NCI-H1930 (cell line): ENCODE data around the gene PTPRH.
"Not testable (repeated sequence)": the region's sequence is repeated elsewhere in the genome, so short reads cannot be mapped to it uniquely, and the experiment has no call there.

Source experiments
- DNase-seq, 2 experiments: peaks; one replicate each; lab custom pipeline; 2025; lab: John Stamatoyannopoulos, UW

Gene PTPRH

DNA sequence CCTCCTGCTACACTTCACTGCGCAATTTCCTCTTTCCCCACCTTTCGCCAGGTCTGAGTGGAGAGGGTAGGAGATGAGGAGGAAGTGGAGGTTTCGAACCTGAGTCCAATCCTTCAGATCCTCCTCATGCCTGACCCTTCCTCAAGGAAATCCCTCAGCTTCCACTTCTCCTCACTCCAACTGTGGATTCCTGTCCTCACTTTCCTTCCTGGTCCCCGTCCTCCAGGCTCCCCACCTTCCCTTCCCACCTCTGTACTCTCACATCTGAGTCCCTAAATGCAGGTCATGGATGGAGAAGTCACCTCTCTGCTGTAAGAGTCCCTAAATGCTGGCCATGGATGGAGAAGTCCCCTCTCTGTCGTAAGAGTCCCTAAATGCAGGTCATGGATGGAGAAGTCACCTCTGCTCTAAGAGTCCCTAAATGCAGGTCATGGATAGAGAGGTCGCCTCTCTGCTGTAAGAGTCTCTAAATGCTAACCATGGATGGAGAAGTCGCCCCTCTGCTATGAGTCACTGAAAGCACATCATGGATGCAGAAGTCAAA lies 16.2 kb upstream of the PTPRH start:
- no peak for DNase-seq

DNA sequence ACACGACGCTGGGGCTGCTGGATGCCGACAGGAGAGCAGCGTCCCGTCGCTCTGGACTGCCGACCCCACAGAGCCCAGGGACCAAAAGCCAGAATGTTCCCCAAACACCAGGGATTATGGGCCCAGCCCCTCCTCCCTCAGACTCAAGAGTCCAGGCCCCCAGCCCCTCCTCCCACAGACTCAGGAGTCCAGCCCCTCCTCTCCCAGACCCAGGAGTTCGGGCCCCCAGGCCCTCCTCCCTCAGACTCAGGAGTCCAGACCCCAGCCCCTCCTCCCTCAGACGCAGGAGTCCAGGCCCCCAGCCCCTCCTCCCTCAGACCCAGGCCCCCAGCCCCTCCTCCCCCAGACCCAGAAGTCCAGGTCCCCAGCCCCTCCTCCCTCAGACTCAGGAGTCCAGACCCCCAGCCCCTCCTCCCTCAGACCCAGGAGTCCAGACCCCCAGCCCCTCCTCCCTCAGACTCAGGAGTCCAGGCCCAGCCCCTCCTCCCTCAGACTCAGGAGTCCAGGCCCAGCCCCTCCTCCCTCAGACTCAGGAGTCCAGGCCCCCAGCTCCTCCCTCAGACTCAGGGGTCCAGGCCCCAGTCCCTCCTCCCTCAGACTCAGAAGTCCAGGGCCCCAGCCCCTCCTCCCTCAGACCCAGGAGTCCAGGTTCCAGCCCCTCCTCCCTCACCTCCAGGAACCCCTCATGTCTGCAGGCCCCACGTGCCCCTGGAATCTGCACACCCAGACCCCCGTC lies 15.5 kb upstream of the PTPRH start:
- not testable (repeated sequence) for DNase-seq

DNA sequence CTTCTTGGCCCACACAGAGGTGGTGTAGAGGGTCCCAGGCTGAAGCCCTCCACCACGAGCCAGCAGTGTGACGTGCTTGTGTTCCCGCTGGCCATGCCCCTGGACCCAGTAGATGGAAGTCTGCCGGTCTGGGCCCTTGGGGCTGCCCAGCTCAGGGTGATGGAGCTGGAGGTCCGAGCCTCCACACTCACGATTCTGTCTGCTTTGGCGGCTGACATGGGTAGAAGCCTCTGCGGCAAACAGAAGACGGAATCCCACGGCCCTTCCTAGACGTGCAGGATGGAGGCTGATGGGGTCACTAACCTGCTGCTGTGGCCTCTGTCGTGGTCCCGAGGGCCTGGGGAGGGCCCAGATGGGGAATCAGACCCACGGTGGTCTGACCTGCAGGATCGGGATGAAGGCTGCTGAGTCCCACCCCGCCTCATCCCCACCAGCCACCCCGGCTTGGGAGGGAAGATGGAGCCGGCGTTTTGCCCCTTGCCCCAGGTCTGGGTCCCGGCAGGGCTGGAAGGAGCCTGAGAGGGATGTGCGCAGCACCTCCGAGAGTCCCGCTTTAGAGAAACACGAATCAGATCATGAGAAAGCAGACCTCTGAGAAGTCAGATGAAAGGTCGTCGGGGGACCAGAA lies 14.9 kb upstream of the PTPRH start:
- no peak for DNase-seq

DNA sequence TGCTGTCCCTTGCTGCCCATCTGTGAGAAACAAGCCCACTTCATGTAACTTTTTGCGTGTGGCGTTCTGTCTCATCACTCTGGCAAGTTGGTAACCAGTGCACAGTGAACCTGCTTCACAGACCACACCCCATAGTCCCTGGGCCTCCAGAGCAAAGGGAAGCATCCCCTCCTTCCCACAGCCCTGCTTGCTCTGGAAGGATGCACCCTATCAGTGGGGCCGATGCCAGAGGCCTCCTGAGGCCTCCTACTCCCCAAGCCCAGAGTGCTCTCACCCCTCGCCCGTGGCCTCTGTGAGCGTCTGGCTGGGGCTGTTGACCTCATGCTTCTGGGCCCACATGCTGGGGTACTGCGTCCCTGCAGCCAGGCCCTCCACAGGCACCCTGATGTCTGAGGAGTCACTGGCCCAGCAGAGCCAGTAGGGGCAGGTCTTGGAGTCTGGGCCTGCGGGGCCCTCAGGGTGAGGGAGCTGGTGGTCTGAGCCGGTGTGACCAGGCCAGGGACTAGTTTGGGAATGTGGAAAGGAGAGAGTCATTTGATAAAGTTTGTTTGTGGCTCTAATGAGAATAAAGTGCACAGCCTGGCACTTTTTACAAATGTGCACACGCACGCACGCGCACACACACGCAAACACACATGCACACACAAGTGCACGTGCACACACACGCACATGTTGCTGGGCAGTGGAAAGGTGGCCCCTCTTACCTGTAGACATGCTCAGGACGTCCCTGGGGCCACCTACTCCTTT lies 14.2 kb upstream of the PTPRH start:
- DNase-seq, result no peak

GRCh38 chr19:55220525-55220924 lies 11.2 kb upstream of the PTPRH start:
- no peak for DNase-seq

- peak; percentile 94 to 96 for DNase-seq
These were observed 7.3 kb upstream of the PTPRH start for GRCh38 chr19:55216461-55217198.

GRCh38 chr19:55213547-55213946 lies 4.2 kb upstream of the PTPRH start:
- DNase-seq, result no peak

DNA sequence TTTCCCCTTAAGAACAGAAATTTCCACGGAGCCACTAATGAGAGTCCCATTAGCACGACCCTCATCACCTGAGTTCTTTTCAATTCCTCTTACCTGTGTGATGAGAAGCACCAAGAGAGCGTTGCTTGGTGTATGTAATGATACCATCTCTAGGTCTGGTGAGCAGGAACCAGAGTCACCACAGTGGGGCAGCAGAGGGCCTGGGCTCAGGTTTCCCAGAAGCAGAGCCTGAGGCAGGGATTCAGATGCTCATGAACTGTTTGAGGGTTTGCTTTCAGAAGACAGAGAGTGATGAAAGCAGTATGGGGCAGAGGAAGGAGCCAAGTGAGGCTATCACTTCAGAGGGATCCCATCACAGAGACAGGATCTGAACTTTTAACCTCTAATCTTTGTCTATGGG lies 3.1 kb upstream of the PTPRH start:
- no peak for DNase-seq

GRCh38 chr19:55209693-55210472 lies 582 bp upstream of the PTPRH start:
- DNase-seq, result no peak

GRCh38 chr19:55206664-55207500 lies 2.4 kb downstream of the PTPRH start:
- peak in 1 of 2 experiments; percentile 48 for DNase-seq

GRCh38 chr19:55202199-55202598 lies 7.1 kb downstream of the PTPRH start:
- DNase-seq, result not testable (repeated sequence)

DNA sequence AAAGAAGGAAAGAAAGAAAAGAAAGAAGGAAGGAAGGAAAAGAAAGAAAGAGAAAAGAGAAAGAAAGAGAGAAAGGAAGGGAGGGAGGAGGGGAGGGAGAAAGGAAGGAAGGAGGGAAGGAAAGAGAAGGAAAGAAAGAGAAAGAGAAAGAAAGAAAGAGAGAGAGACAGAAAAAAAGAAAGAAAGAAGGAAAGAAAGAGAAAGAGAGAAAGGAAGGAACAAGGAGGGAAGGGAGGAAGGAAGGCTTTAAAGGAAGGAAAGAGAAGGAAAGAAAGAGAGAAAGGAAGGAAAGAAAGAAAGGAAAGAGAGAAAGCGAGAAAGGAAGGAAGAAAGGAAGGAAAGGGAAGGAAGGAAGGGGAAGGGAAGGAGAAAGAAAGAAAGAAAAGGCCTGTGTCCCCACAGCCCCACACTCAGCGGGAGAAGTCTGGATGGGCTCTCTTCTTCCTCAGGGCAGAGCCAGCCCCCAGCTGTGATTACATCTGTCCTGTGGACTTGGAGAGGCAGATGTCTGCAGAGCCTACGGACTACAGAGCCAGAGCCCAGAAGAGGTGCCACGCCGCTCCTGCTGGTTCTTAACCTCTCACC lies 9.6 kb downstream of the PTPRH start:
- DNase-seq, result no peak

GRCh38 chr19:55198651-55199050 lies 10.7 kb downstream of the PTPRH start:
- DNase-seq, result no peak

DNA sequence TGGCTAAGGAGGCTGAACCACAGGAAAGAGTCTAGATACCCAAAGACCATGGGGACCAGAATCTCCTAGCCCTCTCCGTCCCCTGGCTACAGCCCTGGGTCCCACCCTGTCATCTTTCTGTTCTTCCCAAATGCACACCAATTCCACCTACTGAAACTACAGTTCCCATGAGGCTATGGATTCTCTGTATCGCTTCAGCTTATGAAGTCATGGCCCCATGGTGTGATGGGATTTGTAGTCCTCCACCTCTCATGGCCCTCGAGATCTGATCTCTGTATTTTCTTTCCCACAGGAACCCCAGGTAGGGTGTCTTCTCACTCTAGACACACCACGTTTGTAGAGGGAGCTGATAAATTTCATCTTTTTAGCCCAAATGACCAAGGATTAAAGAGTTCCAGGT lies 11.8 kb downstream of the PTPRH start:
- DNase-seq, result peak in 1 of 2 experiments; percentile 64

DNA sequence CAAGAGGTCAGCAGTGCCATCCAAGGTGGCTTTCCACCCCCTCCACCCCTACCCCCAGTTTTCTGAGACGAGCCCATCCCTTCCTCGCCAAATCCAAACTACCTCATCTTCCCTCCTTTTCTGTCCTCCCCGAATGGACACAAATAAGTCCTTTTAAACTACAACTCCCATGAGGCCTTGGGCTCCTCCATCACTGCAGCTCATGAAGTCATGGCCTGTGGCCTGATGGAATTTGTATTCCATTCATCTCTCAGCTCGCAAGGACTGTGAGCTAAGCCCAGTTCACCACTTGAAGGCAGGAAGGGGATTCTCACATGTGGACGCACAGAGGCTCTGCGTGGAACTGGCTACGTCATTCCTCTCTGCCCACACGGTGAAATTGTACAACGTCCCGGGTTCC lies 12.5 kb downstream of the PTPRH start:
- peak; percentile 37 to 55 for DNase-seq

- DNase-seq, result no peak
These were observed 15.8 kb downstream of the PTPRH start for GRCh38 chr19:55193481-55193880.

DNA sequence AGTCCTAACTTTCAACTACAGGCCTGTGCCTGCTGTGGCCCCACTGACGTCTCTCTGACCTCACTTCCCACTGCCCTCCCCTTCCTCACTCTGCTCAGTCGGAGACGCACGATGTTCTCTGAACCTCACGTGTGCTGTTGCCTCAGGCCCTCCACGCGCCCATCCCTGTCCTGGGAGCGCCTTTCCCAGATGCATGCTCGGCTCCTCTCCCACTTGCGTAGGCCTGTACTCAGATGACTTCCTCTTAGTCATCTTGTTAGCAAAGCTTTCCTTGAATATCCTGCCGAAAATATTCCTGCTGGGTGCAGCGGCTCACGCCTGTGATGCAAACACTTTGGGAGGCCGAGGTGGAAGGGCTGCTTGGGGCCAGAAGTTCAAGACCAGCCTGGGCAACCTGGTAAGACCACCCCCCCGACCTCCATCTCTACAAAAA lies 19.9 kb downstream of the PTPRH start:
- no peak for DNase-seq

DNA sequence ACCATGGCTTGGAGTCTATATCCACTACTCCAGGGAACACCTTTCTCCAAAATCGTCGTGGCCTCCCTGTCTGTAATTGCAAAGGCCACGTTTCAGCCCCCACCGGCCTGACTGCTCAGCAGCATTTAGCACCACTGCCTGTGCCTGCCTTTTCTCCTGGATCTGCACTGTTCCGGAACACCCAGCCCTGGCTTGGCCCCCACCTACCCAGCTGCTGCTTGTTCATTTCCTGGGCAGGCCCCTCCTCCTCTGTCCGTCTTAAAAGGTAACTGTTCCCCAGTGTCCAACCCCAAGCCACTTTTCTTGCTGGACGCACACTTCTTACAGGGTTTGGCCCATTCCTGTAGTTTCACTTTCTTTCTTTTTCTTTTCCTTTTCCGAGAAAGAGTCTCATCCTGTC lies 20.7 kb downstream of the PTPRH start:
- DNase-seq, result no peak

DNA sequence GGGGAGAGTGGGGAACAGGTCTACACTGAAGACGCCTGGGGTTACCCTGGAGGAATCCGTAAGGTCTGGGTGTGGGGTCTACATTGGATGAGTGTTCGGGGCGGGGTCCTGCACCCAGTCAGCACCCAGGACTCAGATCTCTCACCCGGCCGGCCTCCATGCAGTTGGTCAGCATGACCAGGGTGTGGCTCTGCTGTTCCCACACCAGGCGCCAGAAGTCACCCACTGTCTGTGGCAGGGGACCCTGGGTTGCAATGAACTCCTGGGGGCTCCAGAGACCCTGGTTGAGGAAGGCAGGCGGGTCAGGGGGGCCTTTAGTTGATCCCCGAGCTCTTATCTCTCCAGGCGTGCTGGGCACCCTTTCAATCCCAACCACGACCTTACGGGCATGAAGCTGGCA lies 23.2 kb downstream of the PTPRH start:
- no peak for DNase-seq

DNA sequence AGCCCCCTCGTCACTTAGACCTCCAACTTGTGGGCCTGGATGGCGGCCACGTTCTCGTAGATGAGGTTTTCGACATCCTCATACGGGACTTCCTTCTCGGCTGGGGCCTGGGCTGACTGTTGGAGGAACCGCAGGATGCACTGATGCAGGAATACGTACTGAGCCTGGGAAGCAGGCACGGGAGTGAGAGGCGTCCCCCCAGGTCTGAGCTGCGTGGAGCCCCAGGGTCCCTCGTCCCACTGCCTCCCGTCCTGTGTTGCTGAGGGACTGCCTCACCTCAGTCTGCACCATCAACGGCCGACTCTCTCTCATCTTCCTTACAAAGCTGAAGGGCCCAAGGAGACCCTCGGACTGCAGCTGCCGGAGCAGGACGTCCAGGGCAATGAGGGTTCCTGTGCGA lies 27.6 kb downstream of the PTPRH start:
- DNase-seq, result no peak
